RWPE2 (cell line): ENCODE measurements around the gene PCDH1.

Source experiments
- ATAC-seq: fragments of 200-7000 bp; cut with Tn5 transposase; 3 replicates; pipeline ENCODE4 v1.9.1; 2021; ENCODE audit warnings: low read depth
- DNase-seq: peaks from one replicate; pipeline ENCODE4 v3.0.0-alpha.2; 2020; ENCODE audit warnings: low spot score
- H3K27ac ChIP-seq: fragments of 450-650 bp; 2 replicates; pipeline ENCODE4 v1.5.1; 2017; ENCODE audit warnings: mild to moderate bottlenecking; ENCODE audit not compliant: poor library complexity, severe bottlenecking
- H3K27me3 ChIP-seq: fragments of 250-450 bp; sonication (Bioruptor Pico); 2 replicates; pipeline ENCODE4 v1.5.1; 2021; ENCODE audit warnings: mild to moderate bottlenecking, moderate library complexity; ENCODE audit not compliant: insufficient read depth, poor library complexity, severe bottlenecking
- H3K36me3 ChIP-seq: fragments of 250-450 bp; sonication (Bioruptor Pico); 2 replicates; pipeline ENCODE4 v1.5.1; 2020; ENCODE audit warnings: low read depth, mild to moderate bottlenecking, moderate library complexity
- H3K4me1 ChIP-seq: fragments of 250-450 bp; sonication (Bioruptor Pico); 2 replicates; pipeline ENCODE4 v1.5.1; 2021; ENCODE audit warnings: mild to moderate bottlenecking, moderate library complexity; ENCODE audit not compliant: insufficient read depth, poor library complexity, severe bottlenecking
- H3K4me3 ChIP-seq: fragments of 250-450 bp; sonication (Bioruptor Pico); 2 replicates; pipeline ENCODE4 v1.5.1; 2021; ENCODE audit warnings: mild to moderate bottlenecking, moderate library complexity; ENCODE audit not compliant: severe bottlenecking
- H3K9me3 ChIP-seq: fragments of 250-450 bp; sonication (Bioruptor Pico); 2 replicates; pipeline ENCODE4 v1.5.1; 2021; ENCODE audit warnings: mild to moderate bottlenecking, moderate library complexity; ENCODE audit not compliant: severe bottlenecking
- CTCF ChIP-seq: fragments of 450-650 bp; IDR thresholded peaks from one replicate; pipeline ENCODE4 v1.5.1; 2017; ENCODE audit warnings: mild to moderate bottlenecking, moderate library complexity; ENCODE audit not compliant: poor library complexity, severe bottlenecking

PCDH1 gene

GRCh38 chr5:141883184-141883891 lies 5.1 kb upstream of the PCDH1 start:
- no peaks in the 10 kb centered on the region for H3K4me1 ChIP-seq
- no peak for TF ChIP-seq CTCF
- H3K36me3 ChIP-seq: no peaks in the 10 kb centered on the region
- no peak for ATAC-seq
- no peak for DNase-seq
- H3K9me3 ChIP-seq: no peaks in the 10 kb centered on the region
- no peak overlapping the region for H3K4me3 ChIP-seq
- peaks cover 28% of the 10 kb centered on the region for H3K27me3 ChIP-seq
- H3K27ac ChIP-seq: no peak overlapping the region

DNA sequence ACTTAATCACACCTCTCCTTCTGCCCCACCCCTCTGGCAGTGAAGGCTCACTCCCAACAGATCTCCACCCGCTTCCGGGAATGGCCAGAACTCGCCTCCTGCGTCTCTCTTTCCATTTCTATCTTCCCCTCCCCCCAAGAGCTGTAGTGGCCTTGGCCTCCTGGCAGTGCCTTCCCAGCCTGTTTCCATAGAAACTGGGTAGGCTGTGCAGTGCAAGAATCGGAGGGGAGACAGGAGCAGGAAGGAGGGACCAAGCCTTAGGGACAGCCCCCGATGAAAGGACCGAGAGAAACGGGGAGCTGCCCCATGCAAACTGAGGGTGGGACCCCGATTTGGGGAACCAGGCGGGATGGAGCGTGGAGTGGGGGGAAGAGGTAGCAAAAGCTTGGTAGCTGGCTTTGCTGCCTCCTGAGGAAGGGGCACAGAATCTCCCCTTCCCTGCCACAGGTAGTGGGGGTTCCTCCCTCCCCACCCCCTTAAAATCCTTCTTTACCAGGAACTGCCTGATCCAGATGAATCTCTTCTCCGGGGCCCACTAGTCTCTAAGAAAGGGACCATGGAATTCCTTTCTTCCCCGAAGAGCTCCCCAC lies 4.5 kb upstream of the PCDH1 start:
- Histone ChIP-seq H3K4me1 (no peaks in the 10 kb centered on the region), H3K27me3 (peaks cover 28% of the 10 kb centered on the region), H3K36me3 (no peaks in the 10 kb centered on the region), H3K27ac (no peak overlapping the region), H3K9me3 (no peaks in the 10 kb centered on the region), H3K4me3 (no peak overlapping the region)
- no peak for TF ChIP-seq CTCF
- DNase-seq (no peak), ATAC-seq (no peak)

GRCh38 chr5:141881886-141882285 lies 3.7 kb upstream of the PCDH1 start:
- Histone ChIP-seq H3K27ac (no peak overlapping the region), H3K4me3 (no peak overlapping the region), H3K36me3 (no peaks in the 10 kb centered on the region), H3K4me1 (no peaks in the 10 kb centered on the region), H3K27me3 (peaks cover 28% of the 10 kb centered on the region), H3K9me3 (no peaks in the 10 kb centered on the region)
- ATAC-seq: no peak
- no peak for DNase-seq
- no peak for TF ChIP-seq CTCF

- Histone ChIP-seq H3K36me3 (no peaks in the 10 kb centered on the region), H3K27ac (no peak overlapping the region), H3K9me3 (no peaks in the 10 kb centered on the region), H3K4me3 (no peak overlapping the region), H3K4me1 (no peaks in the 10 kb centered on the region), H3K27me3 (peaks cover 28% of the 10 kb centered on the region)
- no peak for DNase-seq
- no peak for TF ChIP-seq CTCF
- no peak for ATAC-seq
These were observed 3.0 kb upstream of the PCDH1 start for GRCh38 chr5:141880961-141881801.
